ENCODE data around the gene TPD52L1.

DNA sequence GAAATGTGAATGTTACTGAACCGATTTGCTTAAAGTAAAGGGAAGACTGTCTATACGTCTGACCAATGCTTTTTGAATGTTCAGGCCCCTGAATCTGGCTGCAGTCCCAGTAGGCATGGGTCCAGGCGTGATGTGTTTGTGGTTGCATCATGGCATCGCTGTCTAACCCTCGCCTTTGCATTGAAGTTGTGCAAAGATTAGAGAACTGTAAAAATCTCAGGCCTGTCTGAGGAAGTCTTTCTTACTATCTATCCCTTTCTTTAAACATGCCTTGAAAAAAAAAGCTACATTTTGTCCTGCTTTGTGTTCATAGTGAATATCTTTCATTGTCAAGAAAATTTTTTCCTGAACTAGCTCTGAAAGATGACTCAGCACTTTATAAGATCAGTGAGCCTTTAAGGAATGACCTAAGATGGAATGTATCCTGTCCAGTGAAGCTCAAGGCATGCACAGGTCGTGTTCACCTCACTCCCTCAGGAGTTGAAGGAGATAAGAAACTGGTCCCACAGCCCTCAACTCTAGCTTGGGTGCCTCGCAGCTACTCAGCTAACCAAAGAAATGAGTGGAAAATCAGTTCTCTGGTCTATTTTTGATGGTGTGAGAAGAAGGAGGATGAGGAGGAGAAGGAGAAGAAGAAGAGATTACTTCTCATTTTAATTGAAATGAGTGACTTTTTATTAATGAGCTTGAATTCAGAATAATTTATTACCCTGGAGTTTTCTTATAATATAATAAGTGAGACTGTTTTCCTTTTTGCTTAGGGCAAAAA lies 48.6 kb downstream of the TPD52L1 start:
- TF ChIP-seq, protein P1, sequence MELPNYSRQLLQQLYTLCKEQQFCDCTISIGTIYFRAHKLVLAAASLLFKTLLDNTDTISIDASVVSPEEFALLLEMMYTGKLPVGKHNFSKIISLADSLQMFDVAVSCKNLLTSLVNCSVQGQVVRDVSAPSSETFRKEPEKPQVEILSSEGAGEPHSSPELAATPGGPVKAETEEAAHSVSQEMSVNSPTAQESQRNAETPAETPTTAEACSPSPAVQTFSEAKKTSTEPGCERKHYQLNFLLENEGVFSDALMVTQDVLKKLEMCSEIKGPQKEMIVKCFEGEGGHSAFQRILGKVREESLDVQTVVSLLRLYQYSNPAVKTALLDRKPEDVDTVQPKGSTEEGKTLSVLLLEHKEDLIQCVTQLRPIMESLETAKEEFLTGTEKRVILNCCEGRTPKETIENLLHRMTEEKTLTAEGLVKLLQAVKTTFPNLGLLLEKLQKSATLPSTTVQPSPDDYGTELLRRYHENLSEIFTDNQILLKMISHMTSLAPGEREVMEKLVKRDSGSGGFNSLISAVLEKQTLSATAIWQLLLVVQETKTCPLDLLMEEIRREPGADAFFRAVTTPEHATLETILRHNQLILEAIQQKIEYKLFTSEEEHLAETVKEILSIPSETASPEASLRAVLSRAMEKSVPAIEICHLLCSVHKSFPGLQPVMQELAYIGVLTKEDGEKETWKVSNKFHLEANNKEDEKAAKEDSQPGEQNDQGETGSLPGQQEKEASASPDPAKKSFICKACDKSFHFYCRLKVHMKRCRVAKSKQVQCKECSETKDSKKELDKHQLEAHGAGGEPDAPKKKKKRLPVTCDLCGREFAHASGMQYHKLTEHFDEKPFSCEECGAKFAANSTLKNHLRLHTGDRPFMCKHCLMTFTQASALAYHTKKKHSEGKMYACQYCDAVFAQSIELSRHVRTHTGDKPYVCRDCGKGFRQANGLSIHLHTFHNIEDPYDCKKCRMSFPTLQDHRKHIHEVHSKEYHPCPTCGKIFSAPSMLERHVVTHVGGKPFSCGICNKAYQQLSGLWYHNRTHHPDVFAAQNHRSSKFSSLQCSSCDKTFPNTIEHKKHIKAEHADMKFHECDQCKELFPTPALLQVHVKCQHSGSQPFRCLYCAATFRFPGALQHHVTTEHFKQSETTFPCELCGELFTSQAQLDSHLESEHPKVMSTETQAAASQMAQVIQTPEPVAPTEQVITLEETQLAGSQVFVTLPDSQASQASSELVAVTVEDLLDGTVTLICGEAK (IDR thresholded peaks at IDR 0.05; ENCODE audit: borderline replicate concordance): no peak
- no peak for TF ChIP-seq CBX5 (IDR thresholded peaks at IDR 0.05; ENCODE audit: low read depth)

Measured in GM12878 (cell line).